ENCODE results near the gene NIP7.
"Not testable (repeated sequence)": the region's sequence is repeated elsewhere in the genome, so short reads cannot be mapped to it uniquely, and the experiment has no call there.

NIP7 gene

GRCh38 chr16:69344171-69344570 lies 4.6 kb downstream of the NIP7 start:
- no peak for DNase-seq (ENCODE audit: low read depth, low spot score)

GRCh38 chr16:69345923-69346322 lies 6.4 kb downstream of the NIP7 start:
- no peak for DNase-seq (ENCODE audit: low read depth, low spot score)

GRCh38 chr16:69346683-69347082 lies 7.1 kb downstream of the NIP7 start:
- no peak for DNase-seq (ENCODE audit: low read depth, low spot score)

GRCh38 chr16:69348222-69348621 lies 8.7 kb downstream of the NIP7 start:
- no peak for DNase-seq (ENCODE audit: low read depth, low spot score)

GRCh38 chr16:69349536-69349935 lies 10.0 kb downstream of the NIP7 start:
- DNase-seq (ENCODE audit: low read depth, low spot score), result no peak

- DNase-seq (ENCODE audit: low read depth, low spot score), result no peak
Observed at GRCh38 chr16:69350536-69351133, 11.1 kb downstream of the NIP7 start.

GRCh38 chr16:69351309-69352027 lies 11.9 kb downstream of the NIP7 start, which contains the start of gene TMED6:
Gene TMED6 (minus strand): TSS chr16:69351786. CDS start chr16:69351753, 33 bp downstream.
- DNase-seq (ENCODE audit: low read depth, low spot score), result no peak

- not testable (repeated sequence) for DNase-seq (ENCODE audit: low read depth, low spot score)
Observed at GRCh38 chr16:69360070-69360469, 20.5 kb downstream of the NIP7 start.

GRCh38 chr16:69363281-69363717 lies 23.7 kb downstream of the NIP7 start:
- no peak for DNase-seq (ENCODE audit: low read depth, low spot score)

- DNase-seq (ENCODE audit: low read depth, low spot score), result no peak
Observed at GRCh38 chr16:69364088-69364487, 24.5 kb downstream of the NIP7 start.

GRCh38 chr16:69365901-69366300 lies 26.3 kb downstream of the NIP7 start:
- no peak for DNase-seq (ENCODE audit: low read depth, low spot score)

GRCh38 chr16:69366431-69366830 lies 26.9 kb downstream of the NIP7 start:
- DNase-seq (ENCODE audit: low read depth, low spot score), result no peak

- no peak for DNase-seq (ENCODE audit: low read depth, low spot score)
Observed at GRCh38 chr16:69367980-69368379, 28.4 kb downstream of the NIP7 start.

GRCh38 chr16:69368866-69369265 lies 29.3 kb downstream of the NIP7 start:
- no peak for DNase-seq (ENCODE audit: low read depth, low spot score)

GRCh38 chr16:69371564-69371963 lies 32.0 kb downstream of the NIP7 start:
- DNase-seq (ENCODE audit: low read depth, low spot score), result no peak

- no peak for DNase-seq (ENCODE audit: low read depth, low spot score)
Observed at GRCh38 chr16:69373019-69373418, 33.4 kb downstream of the NIP7 start.

- DNase-seq (ENCODE audit: low read depth, low spot score), result no peak
Observed at GRCh38 chr16:69376393-69377059, 37.0 kb downstream of the NIP7 start.

- DNase-seq (ENCODE audit: low read depth, low spot score), result no peak
Observed at GRCh38 chr16:69378036-69378435, 38.5 kb downstream of the NIP7 start.

- no peak for DNase-seq (ENCODE audit: low read depth, low spot score)
Observed at GRCh38 chr16:69378760-69379159, 39.2 kb downstream of the NIP7 start.

- DNase-seq (ENCODE audit: low read depth, low spot score), result no peak
Observed at GRCh38 chr16:69381231-69381630, 41.7 kb downstream of the NIP7 start.

GRCh38 chr16:69382421-69382820 lies 42.8 kb downstream of the NIP7 start:
- no peak for DNase-seq (ENCODE audit: low read depth, low spot score)

GRCh38 chr16:69384974-69385373 lies 45.4 kb downstream of the NIP7 start:
- DNase-seq (ENCODE audit: low read depth, low spot score), result no peak

- DNase-seq (ENCODE audit: low read depth, low spot score), result peak; percentile 46
Observed at GRCh38 chr16:69386596-69386995, 47.0 kb downstream of the NIP7 start.

All from astrocyte of the hippocampus (primary cell).